Measurements from ENCODE around the gene IGHMBP2. TPM values are rescaled to one million over a fixed set of nuclear protein-coding genes. Genes with fewer than 3 reads are reported as not detected.

Gene IGHMBP2
- total and polyA plus RNA-seq, 2 of the 8 experiments (the other 6 are each of a cell fraction or from before 2014, with no cell fraction given), result 8.4 to 17.6 TPM

- ChIA-PET POLR2A (ENCODE audit: partially characterized antibody) (no interaction called here), CTCF (ENCODE audit: partially characterized antibody) (no interaction called here)
- Histone ChIP-seq H3K79me2 (ENCODE audit: control insufficient read depth in 1 of 2, insufficient read depth in 2 of 2, low read length in 2 of 2) (peaks cover 3 to 14% of the 10 kb centered on the region in 2 experiments; a peak in 2 of 4 replicates), H3K56ac (replicated peaks; ENCODE audit: insufficient read length, low read depth, low read length) (no peak overlapping the region), H3K4me2 (ENCODE audit: insufficient read depth in 1 of 2, low read depth in 2 of 2, low read length in 2 of 2) (no peak overlapping the region), H3K18ac (ENCODE audit: extremely low read depth, low read length) (no peak overlapping the region), H2BK5ac (ENCODE audit: low read depth, low read length) (no peak overlapping the region), H2AFZ (ENCODE audit: low read length) (no peak overlapping the region), H3K14ac (ENCODE audit: insufficient read length) (no peak overlapping the region), H3K4me3 (ENCODE audit: extremely low read depth in 1 of 4, insufficient read depth in 2 of 4, low read depth in 3 of 4, low read length in 4 of 4) (no peak overlapping the region), H3K9ac (replicated peaks in 1 of 4; ENCODE audit: extremely low read depth in 1 of 4, low read depth in 3 of 4, low read length in 3 of 4) (no peak overlapping the region), H3K27ac (ENCODE audit: low read depth, low read length) (no peak overlapping the region), H2BK12ac (ENCODE audit: low read depth, low read length) (no peak overlapping the region), H4K5ac (ENCODE audit: insufficient read length, low read depth, low read length) (no peak overlapping the region), H3K36me3 (ENCODE audit: control insufficient read depth in 2 of 4, insufficient read depth in 4 of 4, low read length in 3 of 4) (peaks cover 17 to 64% (median 48%) of the 10 kb centered on the region in 4 experiments; a peak in 7 of 8 replicates), H4K8ac (ENCODE audit: extremely low read depth, insufficient read depth, low read length) (no peak overlapping the region), H3K4me1 (replicated peaks in 1 of 4; ENCODE audit: control insufficient read depth in 3 of 4, insufficient read depth in 4 of 4, low read length in 3 of 4) (no peaks in the 10 kb centered on the region), H4K91ac (replicated peaks; ENCODE audit: insufficient read length, low read length) (no peak overlapping the region), H2BK120ac (replicated peaks; ENCODE audit: low read depth, low read length) (no peak overlapping the region), H2BK20ac (ENCODE audit: low read length) (no peak overlapping the region), H3K4ac (replicated peaks; ENCODE audit: insufficient read length, low read depth, low read length) (no peak overlapping the region), H3K27me3 (replicated peaks in 1 of 4; ENCODE audit: control insufficient read depth in 3 of 4, extremely low read depth in 1 of 4, insufficient read depth in 3 of 4, low read length in 3 of 4) (no peaks in the 10 kb centered on the region), H4K20me1 (replicated peaks in 1 of 2; ENCODE audit: control insufficient read depth in 1 of 2, insufficient read depth in 2 of 2, low read length in 2 of 2) (peaks cover 10 to 11% of the 10 kb centered on the region in 2 experiments), H3K9me3 (ENCODE audit: insufficient read depth in 2 of 2, low read depth in 1 of 2, low read length in 1 of 2) (no peaks in the 10 kb centered on the region), H2BK15ac (ENCODE audit: low read length) (no peak overlapping the region), H3K23ac (ENCODE audit: insufficient read length) (no peak overlapping the region), H3K23me2 (ENCODE audit: low read depth, low read length) (no peaks in the 10 kb centered on the region), H2AK5ac (ENCODE audit: low read depth, low read length) (no peak overlapping the region), H3K79me1 (ENCODE audit: low read depth, low read length) (peaks cover 3% of the 10 kb centered on the region; the same call in 1 of the 2 replicates)
- no peak for FAIRE-seq
- WGBS, 2 experiments (ENCODE audit: extremely low coverage in 1 of 2, insufficient coverage in 1 of 2, insufficient read length in 1 of 2, insufficient replicate concordance in 2 of 2, low coverage in 1 of 2, low lambda C conversion rate in 2 of 2, missing lambda C conversion rate in 1 of 2), result 91% methylated on average over 21 of the region's 23 CpGs; no CpG with 5 or more reads in 1 of the 2 experiments
- TF ChIP-seq CBX8 (IDR thresholded peaks at IDR 0.05; ENCODE audit: borderline replicate concordance, low read depth, low read length) (no peak), GTF2F1 (IDR thresholded peaks at IDR 0.05; ENCODE audit: borderline replicate concordance, low read depth, low read length) (no peak), TEAD4 (IDR thresholded peaks at IDR 0.05; ENCODE audit: low read depth, low read length) (no peak), JUN (IDR thresholded peaks at IDR 0.05; ENCODE audit: low read depth, low read length) (no peak), TAF1 (IDR thresholded peaks at IDR 0.05; ENCODE audit: low read depth, low read length) (no peak), RXRA (IDR thresholded peaks at IDR 0.05; ENCODE audit: insufficient read depth, low read depth, low read length) (no peak), SIN3A (conservative IDR thresholded peaks at IDR 0.05 in 1 of 2, IDR thresholded peaks at IDR 0.05 in 1 of 2; ENCODE audit: low read depth in 1 of 2, low read length in 2 of 2) (no peak), E2F6 (IDR thresholded peaks at IDR 0.05) (no peak), TCF12 (IDR thresholded peaks at IDR 0.05; ENCODE audit: low read depth, low read length) (no peak), SP4 (IDR thresholded peaks at IDR 0.05; ENCODE audit: low read length) (no peak)
- no peak for DNase-seq (ENCODE audit: low read depth in 1 of 2, low spot score in 2 of 2)
Observed at GRCh38 chr11:68896171-68896959, 7.3 kb upstream of the IGHMBP2 start.

Data from H1 (cell line).